Fibroblast of the aortic adventitia (primary cell): ENCODE measurements around the gene BFAR. TPM values are rescaled to one million over a fixed set of nuclear protein-coding genes. Genes with fewer than 3 reads are reported as not detected.
"Not testable (repeated sequence)": the region's sequence is repeated elsewhere in the genome, so short reads cannot be mapped to it uniquely, and the experiment has no call there.

Experiments used
- DNase-seq: peaks from one replicate; pipeline ENCODE4 v3.0.0-alpha.2; 2010; ENCODE audit warnings: low read depth
- H3K4me3 ChIP-seq: 2 replicates; pipeline ENCODE4 v1.5.1; 2011; ENCODE audit warnings: low read depth, mild to moderate bottlenecking, control low read depth, low read length, moderate library complexity
- CTCF ChIP-seq: IDR thresholded peaks from 2 replicates; pipeline ENCODE4 v1.5.1; 2011; ENCODE audit warnings: mild to moderate bottlenecking, low read length, control low read depth, inconsistent platforms; ENCODE audit not compliant: insufficient read depth
- total RNA-seq: library from RNA; depleted of rRNA; stranded (reverse); fragments of >200 nt; gene quantifications from 2 replicates; pipeline ENCODE4 v1.2.3, GENCODE V29; 2012; ENCODE audit warnings: low replicate concordance

The BFAR gene
- total RNA-seq, 1 donor, result 78.4 TPM

DNA sequence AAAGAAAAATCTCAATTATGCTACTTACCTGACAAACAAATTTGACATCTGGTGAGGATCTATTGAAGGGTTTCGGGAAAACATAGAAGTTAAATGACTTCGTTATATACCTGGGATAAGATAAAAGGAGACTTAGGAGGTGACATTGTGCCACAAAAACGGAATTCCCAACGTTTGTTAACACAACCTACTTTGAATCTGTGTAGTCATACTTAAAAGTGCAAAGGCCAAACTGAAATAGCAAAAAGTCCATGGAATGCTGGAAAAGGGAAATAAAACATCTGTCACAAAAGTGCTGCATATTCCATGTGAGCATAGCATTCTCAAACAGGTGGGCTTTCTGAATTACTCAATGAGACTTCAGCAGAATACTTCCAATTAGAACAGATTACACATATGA lies 5.7 kb upstream of the BFAR start:
- no peak for DNase-seq
- TF ChIP-seq CTCF, result no peak
- H3K4me3 ChIP-seq, result no peak overlapping the region

GRCh38 chr16:14628806-14629611 lies 3.7 kb upstream of the BFAR start:
- no peak for TF ChIP-seq CTCF
- peak overlapping the region; percentile 96 for H3K4me3 ChIP-seq
- peak; percentile 16 for DNase-seq

DNA sequence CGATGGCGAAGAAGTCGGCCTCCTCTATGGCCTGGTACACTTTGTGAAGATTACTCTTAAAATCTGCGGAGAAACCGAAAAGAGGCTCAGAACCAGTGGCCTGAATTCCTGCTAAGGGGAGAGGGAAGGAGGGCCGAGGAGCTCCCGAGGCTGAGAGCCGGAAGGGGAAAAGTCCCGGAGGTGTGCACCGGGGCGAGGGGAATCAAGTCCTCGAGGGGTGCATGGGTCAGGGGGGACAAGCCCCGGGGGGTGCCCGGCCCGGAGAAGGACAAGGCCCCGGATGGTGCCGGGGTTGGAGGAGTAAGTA lies 3.2 kb upstream of the BFAR start:
- peak overlapping the region; percentile 96 for H3K4me3 ChIP-seq
- TF ChIP-seq CTCF, result no peak
- DNase-seq, result no peak

- no peak for TF ChIP-seq CTCF
- DNase-seq, result peak; percentile 96
- peak within 1 kb of the TSS; percentile 96 for H3K4me3 ChIP-seq
These were observed 2.7 kb upstream of the BFAR start, which contains the start of gene PARN for GRCh38 chr16:14629919-14630619. PARN (minus strand) TSS chr16:14630260; CDS start chr16:14630125, 135 bp downstream.

- not testable (repeated sequence) for DNase-seq
- H3K4me3 ChIP-seq, result peak overlapping the region; percentile 61
These were observed 2.0 kb upstream of the BFAR start for GRCh38 chr16:14630620-14631330.

GRCh38 chr16:14634389-14634725 lies 1.6 kb downstream of the BFAR start:
- peak overlapping the region; percentile 90 for H3K4me3 ChIP-seq
- no peak for TF ChIP-seq CTCF
- no peak for DNase-seq
